Activated CD4-positive, alpha-beta T cell treated with anti-CD3 and anti-CD28 coated beads, Interleukin-2, amount 50 U/mL, for 1 hour (primary cell): Measurements from ENCODE around the gene PDF.
A peak's percentile ranks its signal among the peaks of the same experiment; 100 is the strongest.
"Not testable (repeated sequence)": the region's sequence is repeated elsewhere in the genome, so short reads cannot be mapped to it uniquely, and the experiment has no call there.

ENCODE experiments used
- DNase-seq: peaks from one replicate; pipeline ENCODE4 v3.0.0-alpha.2; 2020

Gene PDF, protein sequence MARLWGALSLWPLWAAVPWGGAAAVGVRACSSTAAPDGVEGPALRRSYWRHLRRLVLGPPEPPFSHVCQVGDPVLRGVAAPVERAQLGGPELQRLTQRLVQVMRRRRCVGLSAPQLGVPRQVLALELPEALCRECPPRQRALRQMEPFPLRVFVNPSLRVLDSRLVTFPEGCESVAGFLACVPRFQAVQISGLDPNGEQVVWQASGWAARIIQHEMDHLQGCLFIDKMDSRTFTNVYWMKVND

DNA sequence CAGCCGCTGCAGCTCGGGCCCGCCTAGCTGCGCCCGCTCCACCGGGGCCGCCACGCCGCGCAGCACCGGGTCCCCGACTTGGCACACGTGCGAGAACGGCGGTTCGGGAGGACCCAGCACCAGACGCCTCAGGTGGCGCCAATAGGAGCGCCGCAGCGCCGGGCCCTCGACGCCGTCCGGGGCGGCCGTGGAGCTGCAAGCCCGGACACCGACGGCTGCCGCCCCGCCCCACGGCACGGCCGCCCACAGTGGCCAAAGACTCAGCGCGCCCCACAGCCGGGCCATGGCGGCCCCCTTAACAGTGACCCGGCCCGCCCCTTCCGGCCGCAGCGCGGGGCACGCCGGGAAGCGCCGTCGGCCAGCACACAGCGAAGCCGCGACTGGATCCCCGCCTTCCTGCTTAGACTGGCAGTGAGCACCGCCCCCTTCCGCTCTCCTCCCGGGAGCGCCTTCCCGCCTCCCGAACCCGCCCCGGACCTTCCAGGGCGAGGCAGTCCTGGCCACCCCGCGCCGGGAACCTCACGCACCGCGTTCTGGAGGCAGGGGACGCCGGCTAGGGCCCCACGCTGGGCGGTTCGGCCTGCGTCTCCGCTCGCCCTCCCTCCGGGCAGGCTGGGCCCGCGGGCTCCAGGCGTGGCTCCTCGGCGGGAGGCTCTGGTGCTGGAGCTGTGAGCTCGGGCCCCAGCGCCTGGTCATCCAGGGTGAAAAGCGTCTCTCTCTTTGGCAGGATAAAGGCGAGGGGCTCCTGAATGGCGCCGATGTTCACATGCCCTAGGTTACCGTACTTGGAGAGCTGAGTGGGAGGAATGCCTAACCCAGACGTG lies at the start of gene PDF:
PDF (minus strand) TSS at position 303 of the 824 bp plus-strand sequence; CDS start at position 285, 18 bp downstream.
- peak; percentile 69 for DNase-seq

DNA sequence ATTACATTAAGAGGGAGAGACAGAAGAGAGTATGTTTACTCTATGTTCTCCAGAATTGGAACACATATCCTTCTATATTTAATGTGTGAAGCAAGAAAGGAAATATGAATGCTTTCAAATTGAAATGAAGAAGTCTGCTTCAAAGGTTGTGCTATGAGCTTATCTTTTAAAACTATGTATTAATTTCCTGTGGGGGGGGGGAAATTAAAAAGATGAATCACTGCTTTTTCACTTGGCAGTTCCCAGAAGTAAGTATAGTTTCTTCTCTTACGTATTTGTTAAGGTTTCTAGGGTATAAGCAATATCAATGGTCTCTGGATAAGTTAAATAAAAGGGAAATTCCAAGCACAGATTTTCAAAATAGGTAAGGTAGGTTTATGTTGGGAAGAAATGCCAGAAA lies 48.4 kb upstream of the PDF start:
- DNase-seq, result no peak

DNA sequence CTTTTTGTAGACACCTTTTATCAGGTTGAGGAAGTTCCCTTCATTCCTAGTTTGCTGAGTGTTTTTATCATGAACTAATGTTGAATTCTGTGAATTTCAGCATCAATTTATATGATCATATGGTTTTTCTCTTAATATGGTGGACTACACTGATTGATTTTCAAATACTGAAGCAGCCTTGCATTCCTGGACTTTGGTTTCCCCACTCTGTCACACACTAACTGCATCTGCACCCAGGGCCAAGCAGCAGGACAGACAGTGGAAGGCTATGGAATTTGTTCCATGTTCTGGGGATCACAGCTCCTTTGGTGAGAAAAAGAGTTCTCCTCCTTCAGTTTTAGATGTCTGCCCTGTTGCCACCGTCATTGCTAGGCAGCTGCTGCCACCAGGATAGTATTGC lies 47.6 kb upstream of the PDF start:
- no peak for DNase-seq

DNA sequence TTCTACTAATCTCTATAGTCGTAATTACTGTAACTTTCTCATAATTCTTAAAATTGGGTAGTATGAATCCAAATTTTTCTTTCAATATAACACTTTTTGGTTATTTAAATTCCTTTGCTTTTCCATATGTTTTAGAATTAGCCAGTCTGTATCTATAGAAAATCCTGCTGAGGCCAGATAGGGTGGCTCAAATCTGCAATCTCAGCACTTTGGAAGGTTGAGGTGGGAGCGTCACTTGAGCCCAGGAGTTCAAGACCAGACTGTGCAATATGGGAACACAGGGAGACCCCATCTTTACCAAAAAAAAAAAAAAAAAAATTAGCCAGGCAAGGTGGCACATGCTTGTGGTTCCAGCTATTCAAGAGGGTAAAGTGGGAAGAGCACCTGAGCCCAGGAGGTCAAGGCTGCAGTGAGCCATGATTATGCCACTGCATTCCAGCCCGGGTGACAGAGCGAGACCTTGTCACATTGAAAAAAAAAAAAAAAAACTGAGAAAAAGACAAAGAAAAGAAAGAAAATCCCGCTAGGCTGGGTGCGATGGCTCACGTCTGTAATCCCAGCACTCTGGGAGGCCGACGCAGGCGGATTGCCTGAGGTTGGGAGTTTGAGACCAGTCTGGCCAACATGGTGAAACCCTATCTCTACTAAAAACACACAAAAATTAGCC lies 46.1 kb upstream of the PDF start:
- no peak for DNase-seq

DNA sequence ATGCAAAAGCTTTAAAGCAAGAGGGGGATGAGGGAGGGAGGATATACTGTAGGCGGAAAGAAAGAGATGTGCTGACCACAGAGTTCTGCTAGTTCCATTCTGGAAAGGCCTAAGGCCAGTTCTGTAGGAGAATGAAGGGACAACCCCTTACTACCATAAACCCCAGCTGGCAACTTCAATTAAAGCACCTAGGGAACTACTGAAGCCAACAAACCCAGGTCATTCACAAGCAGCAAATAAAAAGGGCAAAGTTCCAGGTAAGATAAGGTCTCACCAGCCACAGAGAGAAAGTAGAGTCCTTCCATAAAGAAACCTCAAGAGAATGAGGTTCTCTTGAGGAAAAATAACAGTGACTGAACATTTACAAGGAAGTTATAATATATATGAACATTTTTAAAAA lies 42.6 kb upstream of the PDF start:
- no peak for DNase-seq

DNA sequence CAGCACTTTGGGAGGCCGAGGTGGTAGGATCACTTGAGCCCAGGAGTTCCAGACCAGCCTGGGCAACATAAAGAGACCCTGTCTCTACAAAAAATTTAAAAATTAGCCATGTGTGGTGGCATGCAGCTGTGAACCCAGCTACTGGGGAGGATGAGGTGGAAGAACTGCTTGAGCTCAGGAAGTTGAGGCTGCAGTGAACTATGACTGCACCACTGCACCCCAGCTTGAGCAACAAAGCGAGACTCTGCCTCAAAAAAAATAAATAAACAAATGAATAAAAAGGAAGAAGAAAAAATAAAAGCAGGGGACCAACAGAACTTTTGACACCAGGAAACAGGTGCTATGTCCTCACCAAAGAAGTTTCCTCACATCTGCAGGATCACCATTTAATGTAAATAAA lies 41.2 kb upstream of the PDF start:
- DNase-seq, result no peak

DNA sequence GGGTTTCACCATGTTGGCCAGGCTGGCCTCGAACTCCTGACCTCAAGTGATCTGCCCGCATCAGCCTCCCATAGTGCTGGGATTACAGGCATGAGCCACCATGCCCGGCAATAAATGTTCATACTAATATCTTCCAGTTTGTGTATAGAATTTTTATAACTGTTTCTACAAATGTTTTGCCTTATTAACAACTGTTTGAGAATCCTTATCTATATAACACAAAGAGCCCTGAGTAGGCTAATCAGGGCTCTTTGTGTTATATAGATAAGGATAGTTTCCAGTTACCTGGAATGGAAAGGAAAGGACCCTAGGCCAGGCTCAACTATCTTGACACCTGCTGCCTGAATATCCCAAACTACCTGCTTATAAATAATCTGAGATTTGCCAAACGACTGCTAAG lies 38.5 kb upstream of the PDF start:
- DNase-seq, result no peak

DNA sequence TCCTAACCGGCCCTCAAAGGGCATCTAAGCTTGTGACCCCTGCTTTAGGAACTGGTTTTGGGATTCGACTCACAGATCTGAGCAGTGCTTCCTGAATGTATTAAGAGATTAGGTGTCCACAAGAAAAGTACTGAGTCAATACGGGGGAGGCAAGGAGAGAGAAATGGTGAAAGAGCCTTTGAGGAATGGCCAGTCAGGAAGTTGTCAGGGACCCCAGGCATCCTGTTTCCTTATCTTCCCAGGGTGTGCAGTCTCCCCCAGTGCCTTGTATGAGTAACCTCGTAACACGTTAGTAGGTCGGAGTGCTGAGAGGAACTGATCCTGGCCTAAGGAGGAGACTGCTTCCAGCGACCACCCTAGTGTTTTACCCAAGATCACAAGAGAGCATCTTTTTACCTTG lies 37.6 kb upstream of the PDF start:
- no peak for DNase-seq

DNA sequence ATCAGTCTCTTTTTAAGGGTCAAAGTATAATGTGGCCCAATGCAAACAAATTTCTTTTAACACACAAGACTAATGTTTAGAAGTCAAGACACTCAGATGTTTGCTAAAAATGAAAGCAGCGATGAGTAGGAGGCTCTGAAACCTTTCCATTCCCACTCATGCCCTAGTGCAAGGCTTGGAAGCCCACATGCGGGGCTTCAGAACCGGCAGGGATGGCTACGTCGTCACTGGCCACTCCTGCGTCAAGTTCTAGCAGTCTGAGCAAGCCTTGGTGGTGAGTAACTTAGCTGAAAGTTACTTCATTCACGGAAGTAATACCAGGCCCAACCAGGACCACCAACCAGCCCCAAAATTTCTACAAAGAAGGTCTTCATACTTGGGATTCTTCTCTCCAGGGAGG lies 36.0 kb upstream of the PDF start:
- DNase-seq, result no peak

DNA sequence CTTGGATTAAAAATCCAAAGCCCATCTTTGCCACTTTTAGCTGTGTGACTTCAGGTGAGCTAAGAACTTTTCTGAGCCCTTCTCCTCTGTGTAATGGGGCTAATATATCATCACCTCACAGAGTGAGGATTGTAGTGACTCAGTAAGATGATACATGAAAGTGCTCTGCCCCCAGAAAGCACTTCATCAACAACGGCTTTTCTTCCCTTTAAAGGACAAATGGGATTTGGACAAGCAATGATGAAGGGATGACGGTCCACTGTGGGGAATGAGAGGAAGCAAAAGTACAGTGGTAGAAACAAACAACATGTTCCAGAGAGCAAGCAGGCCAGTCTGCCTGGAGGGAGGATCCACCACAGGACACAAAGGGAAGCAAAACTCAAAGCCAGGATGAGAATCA lies 35.5 kb upstream of the PDF start:
- no peak for DNase-seq

DNA sequence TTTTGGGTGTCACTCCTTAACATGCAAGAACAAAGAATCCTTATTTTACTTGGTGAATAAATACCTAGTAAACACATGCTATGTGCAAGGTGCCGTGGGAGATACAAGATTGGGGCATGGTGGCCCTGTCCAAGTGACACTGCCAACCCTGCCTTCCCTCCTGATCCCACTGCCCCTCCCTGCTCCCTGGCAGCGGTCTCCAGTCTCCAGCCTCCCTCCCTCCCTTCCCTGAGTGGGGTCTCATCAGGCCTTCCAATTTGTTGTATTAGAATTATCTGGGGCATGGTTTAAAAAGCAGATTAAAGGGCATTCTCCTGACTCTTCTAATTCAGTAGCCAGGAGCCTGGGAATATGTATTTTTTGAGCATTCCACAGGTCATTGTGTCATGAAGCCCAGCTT lies 33.7 kb upstream of the PDF start:
- no peak for DNase-seq

DNA sequence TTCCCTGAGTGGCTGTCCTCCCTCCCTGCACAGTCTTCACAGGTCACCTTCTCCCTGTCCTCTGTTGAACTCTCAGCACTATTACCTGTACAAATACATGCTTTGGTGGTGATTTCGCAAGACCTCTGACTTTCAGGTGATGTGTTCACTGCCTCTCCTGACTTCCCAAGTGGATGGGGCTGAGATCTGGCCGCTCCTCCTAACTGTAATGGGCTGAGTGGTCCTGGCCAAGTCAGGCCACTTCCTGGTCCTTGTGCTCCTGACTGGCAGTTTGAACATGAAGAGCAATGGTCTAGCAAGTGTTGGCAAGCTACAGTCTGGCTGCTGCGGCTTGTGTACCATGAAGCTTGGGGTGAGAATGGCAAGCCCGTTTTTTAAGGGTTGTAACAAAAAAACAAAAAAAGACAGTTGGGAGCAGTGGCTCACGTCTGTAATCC lies 32.9 kb upstream of the PDF start:
- DNase-seq, result no peak

DNA sequence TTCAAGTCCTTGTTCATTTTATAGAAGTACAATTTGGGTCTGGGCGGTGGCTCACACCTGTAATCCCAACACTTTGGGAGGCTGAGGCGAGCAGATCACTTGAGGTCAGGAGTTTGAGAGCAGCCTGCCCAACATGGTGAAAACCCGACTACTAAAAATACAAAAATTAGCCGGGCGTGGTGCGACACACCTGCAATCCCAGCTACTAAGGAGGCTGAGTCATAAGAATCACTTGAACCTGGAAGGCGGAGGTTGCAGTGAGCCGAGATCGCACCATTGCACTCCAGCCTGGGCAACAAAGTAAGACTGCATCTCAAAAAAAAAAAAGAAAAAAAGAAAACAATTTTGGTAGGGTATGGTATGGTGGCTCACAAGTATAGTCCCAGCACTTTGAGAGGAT lies 29.7 kb upstream of the PDF start:
- not testable (repeated sequence) for DNase-seq

DNA sequence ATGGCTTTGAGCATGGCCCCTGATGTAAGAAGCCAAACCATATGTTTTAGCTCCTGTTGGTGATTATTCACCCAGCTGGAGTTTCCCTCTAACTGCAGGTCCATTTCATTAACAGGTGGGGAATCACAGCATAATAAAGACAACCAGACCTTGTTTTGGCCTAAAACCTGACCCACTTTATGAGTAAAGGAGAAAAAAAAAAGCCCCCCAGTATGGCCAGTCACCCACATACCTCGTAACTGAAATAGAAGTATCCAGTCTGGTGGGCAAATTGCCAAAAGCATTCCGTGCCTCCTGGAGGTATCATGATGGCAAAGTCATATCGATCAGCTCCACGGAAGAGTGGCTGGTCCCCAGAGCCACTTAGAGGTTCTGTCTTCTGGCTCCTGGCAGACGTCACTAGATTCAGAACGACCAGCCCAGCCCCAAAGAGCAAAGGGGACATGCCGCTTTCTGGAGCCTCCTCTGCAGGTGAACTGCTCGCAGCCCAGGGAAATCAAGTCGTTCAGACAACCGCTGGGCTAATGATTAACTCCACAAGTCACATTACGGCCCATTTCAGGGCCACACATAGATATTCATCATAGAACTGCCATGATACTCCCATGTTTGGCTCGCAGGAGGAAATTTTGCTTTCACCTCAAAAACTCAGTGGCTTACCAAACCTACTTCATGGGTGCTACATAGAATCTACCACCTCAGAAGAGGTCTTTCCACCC lies 21.1 kb upstream of the PDF start, which contains the start of gene TMED6:
TMED6 (minus strand) TSS at position 478 of the 719 bp plus-strand sequence; CDS start at position 445, 33 bp downstream.
- no peak for DNase-seq

DNA sequence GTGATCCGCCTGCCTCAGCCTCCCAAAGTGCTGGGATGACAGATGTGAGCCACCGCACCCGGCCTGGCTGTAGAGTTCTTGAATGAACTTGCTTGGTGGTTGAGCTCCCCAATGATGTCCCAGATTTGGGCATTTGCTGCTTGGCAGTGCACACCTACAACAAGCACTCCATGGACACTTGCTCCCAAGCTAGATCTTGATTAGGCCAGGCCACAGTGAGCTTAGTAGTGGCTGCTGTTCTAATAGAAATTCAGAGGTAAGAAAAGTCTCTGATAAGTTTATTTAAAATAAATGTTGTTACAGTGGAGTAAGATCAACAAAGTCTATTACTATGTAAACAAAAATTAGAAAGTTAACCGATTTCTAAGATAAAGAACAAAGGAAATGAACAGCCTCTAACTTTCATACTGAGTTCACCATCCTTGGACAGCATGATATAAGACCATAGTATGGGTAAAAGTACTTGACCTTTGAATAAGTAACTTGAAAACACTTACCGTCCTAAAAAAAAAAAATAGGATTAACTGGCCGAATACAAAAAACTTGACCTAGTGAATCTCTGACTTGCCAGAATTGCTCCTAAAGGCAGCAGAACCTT lies 20.2 kb upstream of the PDF start:
- no peak for DNase-seq

DNA sequence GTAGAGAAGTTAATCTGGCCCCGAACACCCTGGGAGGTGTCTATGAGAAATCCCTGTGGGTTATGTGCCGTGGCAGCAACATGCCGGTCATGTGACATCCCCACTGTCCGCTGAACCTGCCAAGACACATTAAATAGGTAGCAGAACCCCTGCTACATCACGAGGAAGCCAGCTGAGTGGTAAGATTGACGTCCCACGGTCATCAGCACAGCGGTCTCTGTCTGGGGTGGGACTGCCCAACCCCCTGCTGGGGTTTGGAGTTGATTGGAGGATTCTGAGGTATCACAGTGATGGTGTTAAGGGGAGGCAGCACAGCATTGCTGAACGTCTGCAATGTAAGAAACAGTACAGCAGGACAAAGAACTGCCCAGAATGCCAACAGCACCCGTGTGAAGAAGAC lies 19.1 kb upstream of the PDF start:
- DNase-seq, result no peak

DNA sequence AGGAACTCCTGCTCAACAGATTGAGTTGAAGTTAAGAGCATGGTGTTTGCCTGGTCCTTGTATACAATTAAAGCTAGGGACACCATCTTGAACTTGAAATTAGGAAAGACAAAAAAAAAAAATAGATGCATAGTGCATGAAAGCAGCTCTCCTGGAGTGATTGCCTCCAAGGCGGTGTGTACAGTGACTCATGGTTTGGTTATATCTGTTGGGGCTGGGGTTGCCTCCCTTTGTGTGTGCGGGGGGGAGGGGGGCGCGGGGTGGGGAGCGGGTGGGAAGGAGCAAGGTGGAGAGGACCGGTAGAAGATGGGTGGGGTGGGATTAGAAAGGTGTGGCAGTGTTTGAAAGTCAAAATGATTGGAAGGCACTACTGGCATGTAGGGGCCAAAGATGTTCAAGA lies 17.8 kb upstream of the PDF start:
- no peak for DNase-seq

DNA sequence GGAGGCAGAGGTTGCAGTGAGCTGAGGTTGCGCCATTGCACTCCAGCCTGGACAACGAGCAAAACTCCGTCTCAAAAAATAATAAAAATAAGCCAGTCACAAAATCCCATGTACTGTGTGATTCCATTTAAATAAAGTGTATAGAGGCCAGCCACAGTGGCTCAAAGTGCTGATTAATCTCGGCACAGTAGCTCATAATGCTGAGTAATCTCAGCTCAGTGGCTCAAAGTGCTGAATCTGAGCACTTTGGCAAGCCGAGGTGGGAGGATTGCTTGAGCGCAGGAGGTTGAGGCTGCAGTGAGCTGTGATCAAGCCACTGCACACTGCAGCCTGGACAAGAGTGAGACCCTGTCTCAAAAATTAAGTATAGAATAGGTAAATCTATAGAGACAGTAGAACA lies 16.3 kb upstream of the PDF start:
- DNase-seq, result no peak

DNA sequence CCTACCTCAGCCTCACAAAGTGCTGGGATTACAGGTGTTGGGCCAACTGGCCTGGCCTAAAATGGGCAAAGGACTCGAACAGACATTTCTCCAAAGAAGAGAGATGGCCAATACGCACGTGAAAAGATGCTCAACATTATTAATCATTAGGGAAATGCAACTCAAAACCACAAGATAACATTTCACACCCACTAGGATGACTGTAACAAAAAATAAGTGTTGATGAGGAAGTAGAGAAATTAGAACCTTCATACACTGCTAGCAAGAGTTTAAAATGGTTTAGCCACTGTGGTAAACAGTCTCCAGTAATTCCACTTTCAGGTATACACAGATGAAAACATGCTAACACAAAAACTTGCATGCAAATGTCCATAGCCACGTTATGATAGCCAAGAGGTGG lies 15.5 kb upstream of the PDF start:
- DNase-seq, result no peak

DNA sequence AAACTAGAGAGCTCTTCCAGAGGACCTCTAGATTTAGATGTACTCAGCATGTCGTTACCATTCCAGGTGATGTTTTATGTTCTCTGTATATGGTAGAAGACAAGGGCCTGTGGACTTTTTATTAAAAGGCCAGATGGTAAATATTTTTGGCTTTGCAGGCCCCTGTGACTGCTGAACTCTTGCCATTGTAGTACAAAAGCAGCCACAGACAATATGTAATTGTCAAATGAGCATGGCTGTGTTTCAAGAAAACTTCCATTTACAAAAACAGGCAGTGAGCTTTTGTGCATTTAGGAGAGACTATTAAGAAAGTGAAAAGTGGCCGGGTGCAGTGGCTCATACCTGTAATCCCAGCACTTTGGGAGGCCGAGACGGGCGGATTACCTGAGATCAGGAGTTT lies 13.8 kb upstream of the PDF start:
- DNase-seq, result no peak

DNA sequence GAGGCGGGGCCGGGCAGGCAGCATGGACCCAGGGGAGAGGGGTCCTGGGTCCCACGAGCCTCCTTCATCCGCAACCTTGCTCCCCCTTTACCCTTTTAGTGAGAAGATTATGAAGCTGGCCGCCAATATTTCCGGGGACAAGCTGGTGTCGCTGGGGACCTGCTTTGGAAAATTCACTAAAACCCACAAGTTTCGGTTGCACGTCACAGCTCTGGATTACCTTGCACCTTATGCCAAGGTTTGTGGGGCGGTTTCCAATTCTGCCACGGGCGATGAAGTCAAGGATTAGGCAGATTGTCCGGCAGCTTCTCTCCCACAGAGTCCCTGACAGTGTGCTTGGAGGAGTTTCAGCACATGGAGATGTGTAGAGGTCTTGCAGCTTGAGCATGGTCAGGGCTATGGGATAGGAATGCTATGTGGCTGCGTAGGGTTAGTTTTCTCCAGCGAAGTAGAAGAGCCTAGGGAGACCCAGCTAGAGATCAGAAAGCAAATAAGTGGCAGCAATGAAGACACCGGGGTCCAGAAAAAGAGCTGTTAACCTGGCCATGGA lies 9.8 kb upstream of the PDF start:
- peak; percentile 13 for DNase-seq

DNA sequence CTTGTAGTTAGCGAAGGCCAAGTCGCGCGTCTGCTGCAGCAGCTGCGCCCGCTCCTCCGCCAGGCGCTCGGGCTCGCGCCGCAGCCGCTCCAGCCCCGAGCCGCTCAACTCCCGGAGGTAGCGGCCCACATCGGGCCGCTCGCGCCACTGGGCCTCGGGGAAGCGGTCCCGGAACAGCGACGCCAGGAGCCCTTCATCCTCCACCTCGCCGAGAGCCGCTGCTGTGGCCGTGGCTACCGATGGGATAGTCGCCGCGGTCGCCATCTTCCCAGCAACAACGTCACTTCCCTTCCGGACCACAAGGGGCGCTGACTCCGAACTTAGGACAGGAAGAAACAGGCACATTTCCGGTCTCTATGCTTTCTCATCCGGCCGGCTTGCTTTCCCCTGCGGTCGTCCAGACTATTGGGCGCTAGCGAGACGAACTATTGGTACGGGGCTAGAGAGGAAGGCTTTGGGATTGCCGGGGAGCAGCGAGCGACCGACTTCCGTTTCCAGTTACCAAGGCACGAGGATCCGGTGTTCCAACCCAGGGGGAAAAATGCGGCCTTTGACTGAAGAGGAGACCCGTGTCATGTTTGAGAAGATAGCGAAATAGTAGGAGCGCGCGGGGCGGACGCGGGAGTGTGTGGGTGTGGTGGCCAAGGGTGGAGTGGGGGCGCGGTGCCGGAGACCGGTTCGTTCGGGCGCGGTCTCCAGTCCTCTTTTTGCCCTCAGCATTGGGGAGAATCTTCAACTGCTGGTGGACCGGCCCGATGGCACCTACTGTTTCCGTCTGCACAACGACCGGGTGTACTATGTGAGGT lies 9.1 kb upstream of the PDF start, which contains the start of the genes COG8 and NIP7:
COG8 (minus strand) TSS at position 276 of the 806 bp plus-strand sequence; CDS start at position 264, 12 bp downstream.
NIP7 (plus strand) TSS at position 484 of the 806 bp plus-strand sequence; CDS start at position 542, 58 bp downstream.
- peak; percentile 91 for DNase-seq
